ENCODE data around the gene OR10AD1. TPM values are rescaled to one million over a fixed set of nuclear protein-coding genes. Genes with fewer than 3 reads are reported as not detected.

The OR10AD1 gene
- polyA plus RNA-seq, 1 donor from 2014 or later = not detected

DNA sequence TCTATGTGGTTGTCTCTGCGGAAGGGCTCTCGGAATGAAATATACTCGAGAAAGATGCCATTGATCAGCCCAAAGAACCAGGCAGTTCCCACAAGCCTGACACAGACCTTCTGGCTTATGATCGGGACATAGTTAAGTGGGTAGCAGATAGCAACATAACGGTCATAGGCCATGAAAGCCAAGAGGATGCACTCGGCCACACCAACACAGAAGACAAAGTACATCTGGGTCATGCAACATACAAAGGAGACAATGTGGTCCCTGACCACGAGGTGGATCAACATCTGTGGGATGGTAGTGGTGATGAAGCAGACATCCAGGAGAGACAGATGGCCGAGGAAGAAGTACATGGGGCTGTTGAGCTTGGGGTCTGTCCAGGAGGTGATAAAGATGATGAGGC lies 326 bp downstream of the OR10AD1 start:
- H3F3A ChIP-seq (ENCODE audit: insufficient read depth, low read length, poor library complexity, severe bottlenecking) = no peaks in the 10 kb centered on the region
- H3K27me3 ChIP-seq (ENCODE audit: insufficient read depth, low read depth, low read length) = no peaks in the 10 kb centered on the region
- H3K79me2 ChIP-seq (replicated peaks; ENCODE audit: insufficient read depth, low read length) = no peaks in the 10 kb centered on the region
- H3K9me3 ChIP-seq (ENCODE audit: low read length) = no peaks in the 10 kb centered on the region
- no peak overlapping the region for H3K9ac ChIP-seq (ENCODE audit: low read length)
- H3K4me2 ChIP-seq (ENCODE audit: low read length) = no peak overlapping the region
- H3K36me3 ChIP-seq (ENCODE audit: insufficient read depth, low read length) = no peaks in the 10 kb centered on the region
- TF ChIP-seq MXI1 (conservative IDR thresholded peaks at IDR 0.05; ENCODE audit: poor library complexity, severe bottlenecking) (no peak), REST (IDR thresholded peaks at IDR 0.05; ENCODE audit: borderline replicate concordance) (no peak), EZH2 (IDR thresholded peaks at IDR 0.05; ENCODE audit: borderline replicate concordance, insufficient read depth, low read length, poor library complexity, severe bottlenecking) (no peak), RAD21 (conservative IDR thresholded peaks at IDR 0.05) (no peak), EP300 (conservative IDR thresholded peaks at IDR 0.05; ENCODE audit: poor library complexity, severe bottlenecking) (no peak), TAF1 (IDR thresholded peaks at IDR 0.05; ENCODE audit: low read depth) (no peak), POLR2AphosphoS5 (IDR thresholded peaks at IDR 0.05) (no peak), SMC3 (conservative IDR thresholded peaks at IDR 0.05; ENCODE audit: poor library complexity) (no peak)
- TF ChIP-seq, protein P1, sequence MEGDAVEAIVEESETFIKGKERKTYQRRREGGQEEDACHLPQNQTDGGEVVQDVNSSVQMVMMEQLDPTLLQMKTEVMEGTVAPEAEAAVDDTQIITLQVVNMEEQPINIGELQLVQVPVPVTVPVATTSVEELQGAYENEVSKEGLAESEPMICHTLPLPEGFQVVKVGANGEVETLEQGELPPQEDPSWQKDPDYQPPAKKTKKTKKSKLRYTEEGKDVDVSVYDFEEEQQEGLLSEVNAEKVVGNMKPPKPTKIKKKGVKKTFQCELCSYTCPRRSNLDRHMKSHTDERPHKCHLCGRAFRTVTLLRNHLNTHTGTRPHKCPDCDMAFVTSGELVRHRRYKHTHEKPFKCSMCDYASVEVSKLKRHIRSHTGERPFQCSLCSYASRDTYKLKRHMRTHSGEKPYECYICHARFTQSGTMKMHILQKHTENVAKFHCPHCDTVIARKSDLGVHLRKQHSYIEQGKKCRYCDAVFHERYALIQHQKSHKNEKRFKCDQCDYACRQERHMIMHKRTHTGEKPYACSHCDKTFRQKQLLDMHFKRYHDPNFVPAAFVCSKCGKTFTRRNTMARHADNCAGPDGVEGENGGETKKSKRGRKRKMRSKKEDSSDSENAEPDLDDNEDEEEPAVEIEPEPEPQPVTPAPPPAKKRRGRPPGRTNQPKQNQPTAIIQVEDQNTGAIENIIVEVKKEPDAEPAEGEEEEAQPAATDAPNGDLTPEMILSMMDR (IDR thresholded peaks at IDR 0.05; ENCODE audit: poor library complexity, severe bottlenecking) = no peak
- no peaks in the 10 kb centered on the region for H4K20me1 ChIP-seq (ENCODE audit: insufficient read depth)
- no peak overlapping the region for H3K4me3 ChIP-seq (ENCODE audit: low read length)
- no peaks in the 10 kb centered on the region for H3K9me2 ChIP-seq (ENCODE audit: insufficient read depth, low read length)
- H3K27ac ChIP-seq (ENCODE audit: low read length) = no peak overlapping the region
- no peak overlapping the region for H2AFZ ChIP-seq (ENCODE audit: low read depth, low read length)

DNA sequence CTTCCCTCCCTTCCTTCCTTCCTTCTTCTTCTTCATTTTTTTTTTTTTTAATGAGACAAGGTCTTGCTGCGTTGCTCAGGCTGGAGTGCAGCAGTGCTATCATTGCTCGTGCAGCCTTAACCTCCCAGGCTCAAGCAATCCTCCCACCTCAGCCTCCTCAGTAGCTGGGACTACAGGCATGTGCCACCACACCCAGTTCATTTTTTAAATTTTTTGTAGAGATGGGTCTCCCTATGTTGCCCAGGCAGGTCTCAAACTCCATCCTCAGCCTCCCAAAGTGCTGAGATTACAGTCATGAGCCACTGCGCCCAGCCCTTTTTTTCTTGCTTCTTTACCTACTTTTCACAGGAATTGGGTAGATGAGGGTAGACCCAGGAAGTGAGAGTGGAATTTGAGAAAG lies 1.6 kb downstream of the OR10AD1 start:
- no peaks in the 10 kb centered on the region for H3K9me2 ChIP-seq (ENCODE audit: insufficient read depth, low read length)
- H3K4me3 ChIP-seq (ENCODE audit: low read length) = no peak overlapping the region
- H3K27ac ChIP-seq (ENCODE audit: low read length) = no peak overlapping the region
- no peak overlapping the region for H3K9ac ChIP-seq (ENCODE audit: low read length)
- H2AFZ ChIP-seq (ENCODE audit: low read depth, low read length) = no peak overlapping the region
- no peak overlapping the region for H3K4me2 ChIP-seq (ENCODE audit: low read length)
- no peak for TF ChIP-seq TAF1 (IDR thresholded peaks at IDR 0.05; ENCODE audit: low read depth)
- no peak for TF ChIP-seq RAD21 (conservative IDR thresholded peaks at IDR 0.05)
- TF ChIP-seq, protein P1 (IDR thresholded peaks at IDR 0.05; ENCODE audit: poor library complexity, severe bottlenecking) = no peak
- no peak for TF ChIP-seq POLR2AphosphoS5 (IDR thresholded peaks at IDR 0.05)
- TF ChIP-seq EP300 (conservative IDR thresholded peaks at IDR 0.05; ENCODE audit: poor library complexity, severe bottlenecking) = no peak
- no peak for TF ChIP-seq SMC3 (conservative IDR thresholded peaks at IDR 0.05; ENCODE audit: poor library complexity)
- no peak for TF ChIP-seq REST (IDR thresholded peaks at IDR 0.05; ENCODE audit: borderline replicate concordance)
- TF ChIP-seq EZH2 (IDR thresholded peaks at IDR 0.05; ENCODE audit: borderline replicate concordance, insufficient read depth, low read length, poor library complexity, severe bottlenecking) = no peak
- no peak for TF ChIP-seq MXI1 (conservative IDR thresholded peaks at IDR 0.05; ENCODE audit: poor library complexity, severe bottlenecking)
- no peaks in the 10 kb centered on the region for H4K20me1 ChIP-seq (ENCODE audit: insufficient read depth)
- H3F3A ChIP-seq (ENCODE audit: insufficient read depth, low read length, poor library complexity, severe bottlenecking) = no peaks in the 10 kb centered on the region
- H3K79me2 ChIP-seq (replicated peaks; ENCODE audit: insufficient read depth, low read length) = no peaks in the 10 kb centered on the region
- H3K27me3 ChIP-seq (ENCODE audit: insufficient read depth, low read depth, low read length) = no peaks in the 10 kb centered on the region
- H3K36me3 ChIP-seq (ENCODE audit: insufficient read depth, low read length) = no peaks in the 10 kb centered on the region
- H3K9me3 ChIP-seq (ENCODE audit: low read length) = no peaks in the 10 kb centered on the region
